Forelimb muscle (tissue), 1 donor: ENCODE data around the gene AKAP6. TPM values are rescaled to one million over a fixed set of nuclear protein-coding genes. Genes with fewer than 3 reads are reported as not detected.
A peak's percentile ranks its signal among the peaks of the same experiment; 100 is the strongest.
"Not testable (repeated sequence)": the region's sequence is repeated elsewhere in the genome, so short reads cannot be mapped to it uniquely, and the experiment has no call there.

Experiments
- DNase-seq: peaks from one replicate; pipeline ENCODE4 v3.0.0-alpha.2; 2013; ENCODE audit warnings: low read depth
- polyA plus RNA-seq: library from polyadenylated mRNA; unstranded; fragments of 120-200 nt; gene quantifications from one replicate; pipeline ENCODE4 v1.2.1, GENCODE V29; 2013; ENCODE audit not compliant: insufficient read length

The AKAP6 gene
- polyA plus RNA-seq, 1 donor, result 64.6 TPM

DNA sequence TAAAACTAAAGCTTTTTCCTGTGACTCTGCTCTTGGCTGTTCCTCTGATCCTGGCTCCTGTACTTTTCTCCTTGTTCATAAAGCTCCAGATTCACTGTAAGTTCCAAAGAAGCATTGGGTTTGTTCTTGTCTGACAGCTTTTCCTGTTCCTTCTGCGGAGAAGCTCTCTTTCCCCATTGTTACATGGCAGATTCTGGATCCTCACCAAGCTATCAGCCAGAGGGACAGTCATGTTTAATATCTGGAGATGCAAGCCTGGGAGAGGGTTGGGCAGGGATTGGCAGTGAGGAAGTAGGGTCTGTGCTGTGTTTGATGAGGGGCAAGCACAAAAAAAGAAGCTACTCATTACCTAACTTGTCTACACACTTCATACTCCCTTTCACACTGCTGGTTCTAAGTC, 107.9 kb downstream of the AKAP6 start:
- no peak for DNase-seq

DNA sequence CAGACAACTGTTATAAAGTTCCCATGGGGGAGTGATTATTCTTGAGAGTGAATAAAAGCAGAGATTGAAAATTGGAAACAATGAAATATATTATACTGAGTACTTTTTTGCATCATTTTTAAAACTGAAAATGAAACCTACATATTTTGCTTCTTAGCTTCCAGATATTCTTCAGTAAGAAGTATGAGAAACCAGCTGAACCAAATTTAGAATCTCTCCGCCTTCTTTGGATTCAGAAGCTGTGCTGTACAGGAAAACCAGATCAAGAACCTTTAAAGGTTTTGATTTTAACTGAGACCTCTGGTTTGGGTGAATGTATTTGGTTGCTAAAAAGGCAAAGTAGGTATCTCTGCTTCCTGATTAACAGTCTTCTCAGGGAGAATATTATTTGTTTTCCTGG, 109.4 kb downstream of the AKAP6 start:
- peak; percentile 14 for DNase-seq

DNA sequence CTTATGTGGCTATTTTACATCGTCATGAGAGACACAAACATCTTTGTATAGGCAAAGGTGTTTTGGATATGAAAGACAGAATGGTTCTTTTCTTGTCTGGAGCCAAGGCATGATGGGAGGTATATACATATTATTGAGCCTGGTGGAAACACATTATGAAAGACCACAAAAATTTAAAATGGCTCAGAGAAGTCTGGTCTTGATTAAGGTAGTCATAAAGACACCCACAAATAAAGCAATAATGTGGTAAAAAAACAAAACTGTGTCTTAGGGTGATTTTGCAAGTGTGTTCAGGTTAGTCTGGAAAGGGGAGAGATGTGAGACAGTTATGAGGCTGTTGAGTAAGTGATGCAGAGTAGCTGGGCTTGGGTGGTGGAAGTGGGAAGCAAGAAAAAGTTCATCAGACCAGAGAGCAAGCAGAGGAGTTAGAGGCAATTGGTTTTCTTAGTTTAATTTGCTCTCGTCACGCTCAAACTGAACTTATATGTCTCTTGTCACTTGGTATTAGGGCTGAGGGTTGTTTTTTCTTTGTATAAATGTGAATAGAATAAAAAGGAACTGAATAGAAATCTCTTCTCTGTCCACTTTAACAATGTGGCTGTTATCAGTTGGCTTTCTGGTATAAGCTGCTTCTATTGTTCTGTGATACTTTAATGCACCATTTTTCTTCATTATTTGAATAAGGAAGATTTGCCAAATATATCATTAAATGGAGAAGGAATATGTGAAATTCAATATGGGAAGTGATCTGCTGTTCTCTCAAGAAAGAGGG, 115.0 kb downstream of the AKAP6 start:
- no peak for DNase-seq

DNA sequence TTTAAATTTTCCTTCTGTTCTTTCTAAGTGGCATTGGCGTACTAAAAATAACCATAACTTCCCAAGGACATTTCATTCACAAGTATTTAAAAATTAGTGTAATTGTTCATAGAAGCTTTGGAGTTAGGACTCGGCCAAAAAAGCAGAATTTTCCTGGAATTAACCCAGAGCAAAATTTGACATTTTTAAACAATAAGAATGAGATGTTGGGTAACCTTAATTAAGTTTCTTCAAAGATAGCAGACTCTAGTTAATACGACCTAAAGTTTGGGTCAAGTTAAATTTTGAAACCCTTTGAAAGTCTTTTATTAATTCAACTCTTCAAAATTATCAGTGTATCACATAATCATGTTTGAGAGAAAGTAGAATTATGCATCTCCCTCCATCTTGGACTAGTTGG, 118.3 kb downstream of the AKAP6 start:
- DNase-seq, result no peak

DNA sequence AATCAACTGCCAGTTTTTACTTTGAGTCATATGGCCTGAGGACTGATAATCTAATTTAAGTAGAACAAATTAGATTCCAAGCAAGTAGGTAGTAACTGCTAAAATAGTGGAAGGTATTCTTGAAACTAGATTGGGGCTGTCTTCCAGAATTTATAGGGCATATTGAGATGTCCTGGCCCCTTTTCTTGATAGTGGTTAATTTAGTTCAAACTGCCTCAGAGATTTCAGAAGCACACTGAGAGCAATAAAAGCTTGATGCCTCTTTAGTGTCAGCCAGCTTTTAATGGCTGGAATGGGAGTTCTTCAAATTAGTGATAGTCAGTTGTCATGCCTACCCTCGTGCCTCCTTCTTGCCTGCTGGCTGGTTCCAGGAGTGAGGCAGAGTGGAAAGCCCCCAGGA, 120.5 kb downstream of the AKAP6 start:
- no peak for DNase-seq

DNA sequence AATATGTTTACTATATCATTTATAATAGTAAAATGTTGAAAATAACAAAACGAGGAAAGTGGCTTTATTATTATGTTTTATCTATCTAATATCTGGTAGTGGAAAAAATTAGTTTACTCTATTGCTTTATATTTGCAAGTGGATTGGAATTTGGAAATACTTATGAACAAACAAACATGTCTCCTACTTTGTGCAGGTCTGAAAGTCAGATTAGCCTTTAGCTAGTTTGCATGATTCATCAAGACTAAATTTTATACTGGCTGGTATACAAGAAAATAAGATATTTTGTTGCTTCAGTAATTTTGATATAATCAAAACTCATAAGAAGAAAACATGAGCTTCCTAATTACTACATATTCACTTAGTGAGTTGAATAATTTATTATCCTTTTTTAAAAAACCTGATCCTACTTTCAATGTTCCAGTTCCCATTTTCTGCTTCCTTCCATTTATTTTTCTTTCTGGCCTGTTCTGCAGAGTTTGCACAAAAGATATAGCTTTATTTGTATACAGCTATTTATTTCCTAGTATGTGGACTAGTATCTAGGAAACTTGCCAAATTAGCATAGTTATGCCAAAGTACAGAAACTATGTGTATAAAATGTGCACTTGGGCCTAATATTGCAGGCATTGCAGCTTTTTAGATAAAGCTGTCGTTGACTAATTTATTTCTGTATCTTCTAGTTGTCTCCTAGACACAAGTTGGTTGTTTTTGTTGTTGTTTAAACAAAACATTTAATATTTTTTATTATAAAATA, 122.0 kb downstream of the AKAP6 start:
- DNase-seq, result no peak

DNA sequence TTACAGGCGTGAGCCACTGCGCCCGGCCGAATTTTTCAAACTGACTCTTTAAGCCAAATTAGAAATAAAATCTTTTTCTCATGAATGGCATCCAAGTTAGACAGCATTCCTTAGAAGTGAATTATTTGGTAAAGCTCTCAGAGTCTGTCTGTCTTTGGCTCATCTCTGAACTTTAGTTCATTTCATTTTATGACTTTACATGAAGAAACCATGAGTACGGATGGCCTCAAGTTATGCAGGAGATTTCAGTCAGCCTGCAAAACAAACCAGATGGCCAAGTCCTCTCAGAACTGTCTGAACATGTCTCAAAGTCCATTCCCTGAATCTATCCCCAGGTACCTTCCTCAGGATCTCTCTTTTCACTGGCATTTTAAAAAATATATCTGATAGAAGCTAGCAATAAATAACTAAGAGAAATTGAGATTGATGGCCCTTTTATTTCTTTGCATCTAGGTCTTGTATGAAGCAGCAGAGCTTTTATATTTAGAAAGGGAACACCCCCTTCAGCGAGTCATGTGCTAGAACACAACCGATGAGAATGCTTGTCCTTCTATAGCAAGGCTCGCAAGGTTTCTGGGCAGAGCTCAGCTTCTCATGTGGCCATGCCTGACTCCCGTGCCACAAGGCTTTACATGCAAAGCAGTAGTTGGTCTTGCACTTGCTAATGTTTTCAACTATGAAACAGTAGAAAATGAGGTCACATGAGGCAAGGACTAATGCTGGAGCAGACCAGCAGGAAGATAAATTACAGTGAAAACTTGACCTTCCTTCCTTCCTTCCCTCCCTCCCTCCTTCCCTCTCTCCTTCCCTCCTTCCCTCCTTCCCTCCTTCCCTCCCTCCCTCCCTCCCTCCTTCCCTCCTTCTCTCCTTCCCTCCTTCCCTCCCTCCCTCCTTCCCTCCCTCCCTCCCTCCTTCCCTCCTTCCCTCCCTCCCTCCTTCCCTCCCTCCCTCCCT, 125.0 kb downstream of the AKAP6 start:
- no peak for DNase-seq

DNA sequence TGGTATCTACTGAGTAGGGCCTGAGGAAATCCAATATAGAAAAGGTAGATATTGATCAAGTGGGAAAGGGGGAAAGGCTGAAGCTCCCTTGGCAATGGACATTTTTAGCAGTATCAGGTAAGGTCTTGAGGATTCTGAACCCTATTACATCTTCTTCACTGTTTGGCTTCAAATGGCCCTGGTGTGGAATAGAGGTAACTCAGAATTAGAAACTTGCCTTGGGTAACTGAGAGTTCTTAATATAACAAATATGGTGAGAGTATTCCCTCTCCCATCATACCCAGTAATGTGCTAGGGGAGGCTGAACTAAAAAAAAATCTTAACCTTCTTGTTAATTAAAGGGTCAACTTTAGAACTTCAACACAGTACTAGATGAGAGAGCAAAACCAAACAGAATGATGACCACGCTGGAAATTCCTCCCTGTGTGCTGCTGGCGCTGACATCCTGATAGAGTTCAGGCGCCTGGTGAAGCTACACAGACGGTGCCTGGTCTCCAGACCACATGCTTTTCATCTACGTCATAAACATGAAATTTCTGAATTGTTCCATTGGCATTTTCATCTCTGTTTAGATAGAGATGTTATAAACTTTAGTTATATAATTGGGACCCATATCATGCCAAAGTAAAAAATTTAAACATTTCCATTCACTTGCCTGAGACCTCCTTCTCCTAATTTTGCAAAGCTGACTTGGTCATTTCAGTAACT, 128.3 kb downstream of the AKAP6 start:
- no peak for DNase-seq

DNA sequence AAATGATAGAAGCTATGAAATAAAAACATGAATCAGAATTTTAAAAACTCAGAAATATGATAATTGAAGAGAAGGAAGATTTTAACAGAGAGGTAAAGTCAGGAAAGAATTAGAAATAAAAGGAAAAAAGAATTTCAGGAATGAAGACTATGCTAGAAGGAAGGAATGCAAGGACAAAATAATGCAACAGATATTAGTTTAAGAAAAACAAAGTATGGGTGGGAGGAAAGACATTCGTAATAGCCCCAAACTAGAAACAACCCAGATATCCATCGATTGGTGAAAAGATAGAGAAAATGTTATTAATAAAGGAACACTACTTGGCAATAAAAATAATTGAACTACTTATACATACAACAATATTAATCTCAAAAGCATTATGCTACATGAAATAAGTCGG, 129.6 kb downstream of the AKAP6 start:
- DNase-seq, result no peak

DNA sequence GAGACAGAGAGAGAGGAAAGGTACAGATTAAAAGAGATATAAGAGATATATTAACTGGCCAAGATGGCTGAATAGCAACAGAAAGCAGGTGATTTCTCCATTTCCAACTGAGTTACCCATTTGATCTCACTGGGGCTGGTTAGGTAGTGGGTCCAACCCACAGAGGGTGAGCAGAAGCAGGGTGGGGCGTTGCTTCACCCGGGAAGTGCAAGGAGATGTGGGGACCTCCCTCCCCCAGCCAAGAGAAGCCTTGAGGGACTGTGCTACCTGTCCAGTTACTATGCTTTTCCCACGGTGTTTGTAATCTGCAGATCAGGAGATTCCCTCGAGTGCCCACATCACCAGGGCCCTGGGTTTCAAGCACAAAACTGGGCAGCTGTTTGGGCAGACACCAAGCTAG, 131.2 kb downstream of the AKAP6 start:
- DNase-seq, result no peak

DNA sequence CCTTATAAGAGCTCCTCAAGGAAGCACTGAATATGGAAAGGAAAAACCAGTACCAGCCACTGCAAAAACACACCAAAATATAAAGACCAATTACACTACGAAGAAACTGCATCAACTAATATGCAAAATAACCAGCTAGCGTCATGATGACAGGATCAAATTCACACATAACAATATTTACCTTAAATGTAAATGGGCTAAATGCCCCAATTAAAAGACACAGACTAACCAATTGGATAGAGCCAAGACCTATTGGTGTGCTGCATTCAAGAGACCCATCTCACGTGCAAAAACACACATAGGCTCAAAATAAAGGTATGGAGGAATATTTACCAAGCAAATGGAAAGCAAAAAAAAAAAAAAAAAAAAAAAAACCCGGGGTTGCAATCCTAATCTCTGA, 133.5 kb downstream of the AKAP6 start:
- not testable (repeated sequence) for DNase-seq

DNA sequence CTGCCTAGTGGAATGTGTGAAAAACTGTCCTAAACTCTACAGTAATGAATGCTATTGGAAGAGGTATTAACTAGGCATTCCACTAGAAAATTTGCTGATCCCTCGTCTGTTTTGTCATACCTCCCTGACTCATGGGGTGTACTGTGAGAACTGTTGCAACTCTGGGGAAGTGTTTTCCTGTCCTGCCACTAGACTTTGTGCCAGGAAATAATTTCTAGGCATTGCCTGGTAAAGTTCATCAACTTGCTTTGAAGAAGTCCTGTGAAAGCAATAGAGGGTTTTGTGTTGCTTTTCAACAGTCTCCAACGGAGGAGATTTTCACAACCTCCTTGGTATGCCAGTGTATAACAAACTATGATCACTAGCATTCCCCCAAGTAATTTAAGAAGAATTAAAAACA, 139.9 kb downstream of the AKAP6 start:
- DNase-seq, result no peak

DNA sequence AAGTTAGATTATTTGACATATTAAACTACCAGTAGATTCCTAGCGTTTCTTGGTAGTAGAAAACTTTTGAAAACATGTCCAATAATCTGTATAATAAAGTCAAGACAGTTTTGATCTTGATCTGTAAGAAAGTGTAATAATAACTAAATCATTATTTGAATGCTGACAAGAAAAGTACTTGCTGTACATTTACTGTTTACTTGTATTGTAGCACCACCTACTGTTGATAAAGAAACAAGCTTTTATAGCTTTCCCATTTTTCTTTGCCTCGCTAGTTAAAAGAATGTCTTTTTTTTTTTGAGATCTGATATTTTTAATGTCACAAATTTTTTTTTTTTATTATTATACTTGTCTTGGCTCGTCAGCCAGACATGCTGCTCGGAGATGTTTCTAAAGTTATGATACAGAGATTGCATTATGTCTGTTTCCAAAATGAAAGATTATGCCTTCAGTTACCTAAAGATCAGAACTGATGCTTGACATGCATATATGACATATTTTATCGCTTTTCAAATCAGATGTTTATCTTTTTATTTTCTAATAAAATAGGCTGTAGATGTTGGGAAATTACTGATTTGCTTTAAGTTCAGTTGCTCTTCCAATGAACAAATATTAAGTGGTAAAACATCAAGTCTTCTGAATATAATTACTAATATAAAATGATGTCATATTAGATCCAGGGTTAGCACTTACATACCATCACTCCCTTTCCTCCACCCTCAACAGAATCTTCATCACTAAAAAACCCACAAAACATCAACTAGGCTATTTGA, 140.5 kb downstream of the AKAP6 start:
- peak; percentile 39 for DNase-seq

DNA sequence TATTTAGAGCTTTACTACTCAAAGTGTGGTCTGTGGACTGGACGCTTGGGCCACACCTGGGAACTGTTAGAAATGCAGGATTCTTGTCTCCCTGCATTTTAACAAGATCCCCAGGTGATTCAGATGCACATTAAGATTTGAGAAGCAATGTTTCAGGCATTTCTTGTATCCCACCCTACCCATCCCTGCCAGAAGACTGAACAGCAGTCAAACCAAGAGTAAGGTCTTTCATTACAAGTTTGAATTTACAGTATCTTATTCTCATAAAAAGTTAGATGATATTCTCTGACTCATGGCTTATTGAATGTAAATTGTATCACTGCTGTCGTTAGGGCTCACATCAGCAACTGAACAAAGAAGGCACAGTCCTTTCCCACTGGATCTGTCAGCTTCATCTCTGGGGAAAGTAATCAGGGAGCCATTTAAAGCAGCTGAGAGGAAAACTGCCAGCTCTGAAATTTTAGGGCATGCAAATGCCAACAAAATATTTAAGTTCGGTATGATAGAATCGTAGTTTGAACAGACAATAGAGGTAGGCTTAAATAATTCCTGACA, 141.1 kb downstream of the AKAP6 start:
- DNase-seq, result no peak

DNA sequence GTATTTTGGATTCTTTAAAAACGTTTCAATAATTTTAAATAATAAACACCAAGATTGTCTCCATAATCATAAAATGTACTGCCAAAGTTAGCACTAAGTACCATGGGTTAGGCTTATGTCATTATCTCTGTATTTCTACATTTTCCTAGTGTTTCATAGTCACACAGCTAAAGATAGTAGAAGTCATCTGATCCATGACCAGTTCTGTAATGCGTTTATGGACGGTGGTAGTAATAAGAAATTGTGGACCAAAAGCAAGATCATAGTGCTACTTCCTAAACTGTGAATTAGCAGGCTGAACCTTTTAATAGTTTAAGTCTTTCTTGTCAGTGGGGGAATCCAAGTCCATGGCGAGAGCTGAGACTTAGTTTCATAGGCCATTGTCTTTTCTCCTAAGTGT, 142.1 kb downstream of the AKAP6 start:
- DNase-seq, result no peak

DNA sequence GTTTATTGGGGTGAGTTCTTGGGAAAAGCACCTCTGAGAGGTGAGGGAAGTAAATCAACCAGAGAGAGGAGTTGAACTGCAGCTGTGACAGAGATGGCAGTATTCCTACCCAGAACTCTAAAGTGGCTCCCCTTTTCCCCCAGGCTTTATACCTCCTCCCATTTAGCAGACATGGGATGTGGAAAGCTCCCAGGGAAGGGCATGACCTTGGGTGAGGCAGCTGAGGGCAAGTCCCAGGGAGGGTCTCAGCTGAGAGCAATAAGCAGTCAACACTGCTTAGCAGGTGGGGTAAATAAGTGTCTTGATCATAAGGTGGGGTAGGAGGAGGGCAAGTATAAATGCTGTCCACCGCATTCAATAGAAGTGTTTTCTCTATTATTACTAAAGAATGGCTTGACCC, 143.0 kb downstream of the AKAP6 start:
- no peak for DNase-seq

DNA sequence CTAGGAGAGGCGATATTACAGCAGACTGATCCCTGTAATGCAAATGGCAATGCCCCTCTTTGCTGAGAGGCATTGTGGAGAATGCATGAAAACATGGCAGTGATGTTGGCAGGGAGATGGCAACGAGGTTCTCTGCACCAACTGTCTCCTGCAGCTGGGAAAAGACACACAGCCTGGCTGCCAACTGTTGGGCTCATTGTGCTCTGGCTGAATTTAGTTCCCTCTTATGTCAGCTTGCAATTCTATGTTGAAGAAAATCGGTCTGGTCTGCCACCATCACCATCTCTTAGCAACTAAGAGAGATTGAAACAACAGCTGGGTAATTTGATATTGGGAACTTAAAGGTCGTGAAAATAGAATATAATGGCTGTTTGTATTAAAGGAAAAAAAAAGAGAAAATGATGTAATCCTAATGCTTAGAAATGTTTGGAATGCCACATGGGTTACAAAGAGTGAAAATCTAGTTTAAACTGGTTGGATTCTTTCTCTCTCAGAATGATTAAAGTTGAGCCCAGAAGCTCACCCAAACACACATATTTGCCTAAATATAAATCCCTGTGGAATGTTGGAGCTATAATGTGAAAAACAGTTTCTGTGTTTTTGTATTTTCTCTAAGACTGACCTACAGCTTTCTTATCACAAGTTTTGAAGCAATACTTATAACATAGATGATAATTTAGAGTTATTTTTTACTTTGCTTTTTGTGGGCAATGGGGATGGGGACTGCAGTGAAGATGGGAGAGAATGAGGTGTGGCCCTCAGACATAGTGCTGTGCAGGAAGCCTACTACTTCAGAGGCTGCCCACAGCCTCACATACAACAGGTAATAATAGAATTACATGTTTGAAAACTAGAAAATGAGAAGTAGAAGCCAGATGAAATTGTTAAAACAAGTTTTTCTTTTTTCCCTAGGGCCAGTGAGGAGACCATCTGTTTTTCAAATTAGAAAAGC, 143.7 kb downstream of the AKAP6 start:
- DNase-seq, result no peak

DNA sequence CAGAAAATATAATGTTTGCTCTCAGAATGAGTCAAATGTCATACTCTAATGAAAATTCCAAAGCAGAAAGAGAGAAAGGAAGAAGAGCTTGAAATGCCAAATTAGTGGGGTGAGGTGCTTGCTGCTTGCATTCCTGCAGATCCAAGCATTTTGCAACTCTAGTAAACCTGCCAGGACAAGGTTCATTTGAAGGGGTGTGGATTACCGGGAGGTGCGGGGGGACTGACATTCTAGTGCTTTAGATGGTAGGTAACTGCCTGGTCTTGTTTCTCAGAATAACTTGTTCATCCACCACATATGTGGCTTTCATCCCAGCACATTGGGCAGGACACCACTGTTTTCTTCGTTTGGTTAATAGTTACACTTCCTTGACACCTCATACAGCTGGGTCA, 144.4 kb downstream of the AKAP6 start:
- DNase-seq, result no peak

DNA sequence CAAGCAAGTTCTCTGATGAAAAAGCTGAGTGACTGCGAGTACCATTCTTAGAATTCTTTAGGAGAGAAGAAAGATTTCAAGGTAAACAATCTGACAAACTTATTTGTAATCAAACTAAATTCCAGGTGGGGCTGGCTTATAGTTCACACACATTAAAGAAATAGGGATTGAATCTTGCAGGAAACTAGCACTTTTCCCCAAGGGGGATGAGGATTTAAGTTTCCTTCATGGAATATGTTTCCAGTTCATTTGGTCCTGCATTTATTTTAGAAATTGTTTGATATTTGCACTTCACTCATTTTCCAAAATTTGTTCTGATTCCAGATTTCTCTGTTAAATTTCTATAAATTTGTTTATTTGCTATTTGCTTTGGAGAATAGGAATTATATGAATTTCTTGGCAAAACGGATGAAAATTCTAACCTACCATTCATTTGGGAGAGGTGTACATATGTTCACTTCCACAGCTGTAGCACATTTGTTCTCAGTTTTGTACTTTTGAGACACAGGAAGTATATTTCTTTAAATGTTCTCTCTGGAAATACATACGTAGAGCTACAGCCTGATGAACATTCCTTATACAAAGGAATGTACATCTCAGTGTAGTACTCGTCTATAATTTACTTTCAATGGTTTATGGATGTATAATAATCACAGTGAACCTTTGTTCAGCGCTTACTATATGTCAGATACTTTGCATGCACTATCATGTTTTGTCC, 145.5 kb downstream of the AKAP6 start:
- DNase-seq, result no peak
